ENCODE data around the gene TRAF6. TPM values are rescaled to one million over a fixed set of nuclear protein-coding genes. Genes with fewer than 3 reads are reported as not detected.

TRAF6 gene
- total RNA-seq, 1 experiment from 2014 or later: 9.3 TPM

DNA sequence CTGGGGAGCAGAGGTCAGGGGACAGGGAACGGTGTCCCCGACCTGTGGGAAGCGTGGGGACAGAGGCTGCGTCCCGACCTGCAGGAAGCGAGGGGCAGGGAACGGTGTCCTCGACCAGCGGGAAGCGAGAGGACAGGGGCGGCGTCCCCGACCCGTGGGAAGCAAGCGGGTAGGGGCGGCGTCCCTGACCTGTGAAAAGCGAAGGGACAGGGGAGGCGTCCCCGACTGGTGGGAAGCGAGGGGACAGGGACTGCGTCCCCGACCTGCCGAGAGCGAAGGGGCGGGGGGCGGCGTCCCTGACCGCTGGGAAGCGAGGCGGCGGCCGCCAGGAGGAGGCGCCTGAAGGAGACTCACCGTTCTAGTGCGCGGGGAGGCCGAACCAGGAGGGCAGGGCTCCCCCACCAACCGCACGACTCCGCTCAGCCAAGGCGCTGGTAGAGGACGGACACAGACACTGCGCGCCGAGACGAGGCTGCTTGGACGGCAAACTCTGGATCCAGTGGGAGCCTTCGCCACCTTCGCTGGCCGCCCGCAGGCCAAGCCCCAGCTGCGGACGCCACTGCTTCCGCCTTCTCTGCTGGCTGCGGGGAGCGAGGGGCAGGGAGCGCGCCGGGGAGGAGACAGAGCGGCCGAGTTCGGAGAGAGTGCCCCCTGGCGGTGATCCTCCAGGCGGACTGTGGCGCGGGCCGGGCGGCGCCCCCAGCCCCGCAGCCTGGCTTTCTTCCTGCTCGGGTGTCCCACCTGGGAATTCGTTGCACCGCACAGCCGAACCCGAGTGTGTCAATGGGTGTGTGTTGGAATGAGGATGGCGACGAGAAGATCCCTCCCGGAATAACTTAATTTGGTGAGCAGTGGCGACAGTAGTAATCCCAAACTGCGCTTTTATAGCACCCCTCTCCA, at the start of gene TRAF6 (continued):
- TF ChIP-seq, protein P1, sequence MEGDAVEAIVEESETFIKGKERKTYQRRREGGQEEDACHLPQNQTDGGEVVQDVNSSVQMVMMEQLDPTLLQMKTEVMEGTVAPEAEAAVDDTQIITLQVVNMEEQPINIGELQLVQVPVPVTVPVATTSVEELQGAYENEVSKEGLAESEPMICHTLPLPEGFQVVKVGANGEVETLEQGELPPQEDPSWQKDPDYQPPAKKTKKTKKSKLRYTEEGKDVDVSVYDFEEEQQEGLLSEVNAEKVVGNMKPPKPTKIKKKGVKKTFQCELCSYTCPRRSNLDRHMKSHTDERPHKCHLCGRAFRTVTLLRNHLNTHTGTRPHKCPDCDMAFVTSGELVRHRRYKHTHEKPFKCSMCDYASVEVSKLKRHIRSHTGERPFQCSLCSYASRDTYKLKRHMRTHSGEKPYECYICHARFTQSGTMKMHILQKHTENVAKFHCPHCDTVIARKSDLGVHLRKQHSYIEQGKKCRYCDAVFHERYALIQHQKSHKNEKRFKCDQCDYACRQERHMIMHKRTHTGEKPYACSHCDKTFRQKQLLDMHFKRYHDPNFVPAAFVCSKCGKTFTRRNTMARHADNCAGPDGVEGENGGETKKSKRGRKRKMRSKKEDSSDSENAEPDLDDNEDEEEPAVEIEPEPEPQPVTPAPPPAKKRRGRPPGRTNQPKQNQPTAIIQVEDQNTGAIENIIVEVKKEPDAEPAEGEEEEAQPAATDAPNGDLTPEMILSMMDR (IDR thresholded peaks at IDR 0.05 in 2 of 3, conservative IDR thresholded peaks at IDR 0.05 in 1 of 3; ENCODE audit: borderline replicate concordance in 1 of 3, insufficient read depth in 1 of 3, low read depth in 2 of 3, low read length in 2 of 3): peak; percentile 78 to 89 (median 82)
- TF ChIP-seq ZFX (IDR thresholded peaks at IDR 0.05): peak; percentile 89
- TF ChIP-seq POLR2A (IDR thresholded peaks at IDR 0.05; ENCODE audit: borderline replicate concordance, extremely low read depth, insufficient read depth, insufficient read length): peak; percentile 44
- TF ChIP-seq CEBPB (IDR thresholded peaks at IDR 0.05; ENCODE audit: low read depth): no peak
- TF ChIP-seq JUND (IDR thresholded peaks at IDR 0.05): 0 out of 2 replicates have a peak, but pooled peaks have one; percentile 6
- TF ChIP-seq YY1 (IDR thresholded peaks at IDR 0.05; ENCODE audit: extremely low read depth, insufficient replicate concordance, low read depth, low read length): peak; percentile 72
- peak; percentile 82 for TF ChIP-seq SIN3A (IDR thresholded peaks at IDR 0.05; ENCODE audit: low read depth)
- TF ChIP-seq FOSL1 (IDR thresholded peaks at IDR 0.05; ENCODE audit: low read depth): no peak
- no peak for TF ChIP-seq EZH2phosphoT487 (IDR thresholded peaks at IDR 0.05; ENCODE audit: borderline replicate concordance)
- no peak for TF ChIP-seq ZNF274 (IDR thresholded peaks at IDR 0.05; ENCODE audit: low read depth, low read length)
- TF ChIP-seq SRF (IDR thresholded peaks at IDR 0.05; ENCODE audit: low read depth): no peak
- TF ChIP-seq CBX3 (IDR thresholded peaks at IDR 0.05; ENCODE audit: low read depth): peak; percentile 89

All from HCT116 (cell line).